Neural crest cell (in vitro differentiated cells): Measurements from ENCODE around the gene SYCN. TPM values are rescaled to one million over a fixed set of nuclear protein-coding genes. Genes with fewer than 3 reads are reported as not detected.

Experiments used
- DNase-seq: peaks from one replicate; pipeline ENCODE4 v3.0.0; 2021; ENCODE audit warnings: low read depth, mixed read lengths, low spot score
- H3K27ac Mint-ChIP-seq: one replicate; pipeline ENCODE4 v1.8.0; 2021; ENCODE audit warnings: mild to moderate bottlenecking, mixed read lengths; ENCODE audit not compliant: unreplicated experiment
- H3K27me3 Mint-ChIP-seq: 2 replicates; pipeline ENCODE4 v1.8.0; 2021; ENCODE audit warnings: low read depth, mild to moderate bottlenecking, mixed read lengths
- H3K36me3 Mint-ChIP-seq: 2 replicates; pipeline ENCODE4 v1.8.0; 2021; ENCODE audit warnings: low read depth, mild to moderate bottlenecking, mixed read lengths
- H3K4me1 Mint-ChIP-seq: 2 replicates; pipeline ENCODE4 v1.8.0; 2021; ENCODE audit warnings: mixed read lengths
- H3K4me3 Mint-ChIP-seq: one replicate; pipeline ENCODE4 v1.8.0; 2021; ENCODE audit warnings: mild to moderate bottlenecking, mixed read lengths
- H3K9me3 Mint-ChIP-seq: 2 replicates; pipeline ENCODE4 v1.8.0; 2021; ENCODE audit warnings: mixed read lengths
- CTCF ChIP-seq: fragments of 200-600 bp; sonication (generic); conservative IDR thresholded peaks from 2 replicates; pipeline ENCODE4 v1.5.0; 2021; ENCODE audit warnings: antibody characterized with exemption, mild to moderate bottlenecking
- total RNA-seq: library from RNA; stranded (reverse); gene quantifications from 2 replicates; pipeline ENCODE4 v1.2.1, GENCODE V29; 2021

Gene SYCN
- total RNA-seq, 1 donor from 2014 or later: not detected

GRCh38 chr19:39181500-39182173 lies 22.4 kb downstream of the SYCN start:
- no peak overlapping the region for H3K27ac Mint-ChIP-seq
- no peaks in the 10 kb centered on the region for H3K36me3 Mint-ChIP-seq
- no peak for TF ChIP-seq CTCF
- no peak for DNase-seq
- H3K9me3 Mint-ChIP-seq: no peaks in the 10 kb centered on the region
- peaks cover 3% of the 10 kb centered on the region for H3K4me1 Mint-ChIP-seq
- H3K27me3 Mint-ChIP-seq: no peaks in the 10 kb centered on the region
- H3K4me3 Mint-ChIP-seq: no peak overlapping the region

GRCh38 chr19:39180749-39181148 lies 23.3 kb downstream of the SYCN start:
- no peak overlapping the region for H3K4me3 Mint-ChIP-seq
- H3K9me3 Mint-ChIP-seq: no peaks in the 10 kb centered on the region
- no peak for TF ChIP-seq CTCF
- H3K36me3 Mint-ChIP-seq: no peaks in the 10 kb centered on the region
- no peak overlapping the region for H3K27ac Mint-ChIP-seq
- peaks cover under 1% of the 10 kb centered on the region for H3K4me1 Mint-ChIP-seq
- DNase-seq: no peak
- H3K27me3 Mint-ChIP-seq: no peaks in the 10 kb centered on the region

- Mint-ChIP-seq H3K9me3 (no peaks in the 10 kb centered on the region), H3K4me1 (no peaks in the 10 kb centered on the region), H3K27ac (no peak overlapping the region), H3K36me3 (no peaks in the 10 kb centered on the region), H3K4me3 (no peak overlapping the region), H3K27me3 (no peaks in the 10 kb centered on the region)
- no peak for TF ChIP-seq CTCF
- DNase-seq: no peak
Measured at GRCh38 chr19:39179754-39180153, 24.3 kb downstream of the SYCN start.

GRCh38 chr19:39178296-39179006 lies 25.6 kb downstream of the SYCN start:
- no peak overlapping the region for H3K4me3 Mint-ChIP-seq
- no peak overlapping the region for H3K27ac Mint-ChIP-seq
- no peaks in the 10 kb centered on the region for H3K4me1 Mint-ChIP-seq
- no peaks in the 10 kb centered on the region for H3K9me3 Mint-ChIP-seq
- no peaks in the 10 kb centered on the region for H3K27me3 Mint-ChIP-seq
- DNase-seq: no peak
- no peaks in the 10 kb centered on the region for H3K36me3 Mint-ChIP-seq
- no peak for TF ChIP-seq CTCF

- no peak for TF ChIP-seq CTCF
- Mint-ChIP-seq H3K27ac (no peak overlapping the region), H3K27me3 (no peaks in the 10 kb centered on the region), H3K4me1 (no peaks in the 10 kb centered on the region), H3K36me3 (no peaks in the 10 kb centered on the region), H3K4me3 (no peak overlapping the region), H3K9me3 (no peaks in the 10 kb centered on the region)
- DNase-seq: no peak
Measured at GRCh38 chr19:39177736-39178135, 26.3 kb downstream of the SYCN start.
